Breast epithelium (tissue), 4 donors: Measurements from ENCODE around the gene MDFI. TPM values are rescaled to one million over a fixed set of nuclear protein-coding genes. Genes with fewer than 3 reads are reported as not detected.
A peak's percentile ranks its signal among the peaks of the same experiment; 100 is the strongest.

Source experiments
- DNase-seq, 2 donors: peaks; one replicate each; pipeline ENCODE4 v3.0.0-alpha.2; 2019; ENCODE audit warnings: low spot score in 2 of 2
- H3K27ac ChIP-seq, 2 donors: fragments of 200-600 bp; sonication (generic) in 1 of 2; one replicate each; pipeline ENCODE4 v1.5.1; 2016 to 2019; ENCODE audit warnings: mild to moderate bottlenecking in 1 of 2
- H3K27me3 ChIP-seq, 2 donors: fragments of 200-600 bp; sonication (generic) in 1 of 2; one replicate each; pipeline versions ENCODE4 v1.5.1 to v1.6.0; 2017 to 2019; ENCODE audit warnings: control low read depth in 1 of 2, mild to moderate bottlenecking in 1 of 2
- H3K36me3 ChIP-seq: fragments of 200-600 bp; one replicate; pipeline ENCODE4 v1.5.1; 2019
- H3K4me1 ChIP-seq, 2 donors: fragments of 200-600 bp; sonication (generic); one replicate each; pipeline ENCODE4 v1.5.1; 2016 to 2019; ENCODE audit warnings: control low read depth in 1 of 2
- H3K4me3 ChIP-seq, 3 donors: fragments of 200-600 bp; sonication (generic); 1 replicate in 2 of 3; 2 replicates in 1 of 3; pipeline ENCODE4 v1.5.1; 2016 to 2019; ENCODE audit warnings: mild to moderate bottlenecking in 3 of 3, moderate library complexity in 2 of 3
- H3K9me3 ChIP-seq, 2 donors: fragments of 200-600 bp; sonication (generic) in 1 of 2; one replicate each; pipeline ENCODE4 v1.5.1; 2016 to 2019; ENCODE audit warnings: control low read depth in 1 of 2
- POLR2A ChIP-seq: fragments of 450-650 bp; IDR thresholded peaks from one replicate; pipeline ENCODE4 v1.6.1; 2016; ENCODE audit warnings: antibody characterized with exemption, mild to moderate bottlenecking, moderate library complexity
- POLR2AphosphoS5 ChIP-seq, 3 donors: sonication (generic); formaldehyde crosslinking; IDR thresholded peaks; one replicate each; pipeline ENCODE4 v1.6.1; 2017; ENCODE audit warnings: antibody characterized with exemption in 3 of 3
- intact Hi-C: fragments of 100-400 bp; cut with DNase I; formaldehyde crosslinking; loops from one replicate; pipeline ENCODE4 v1.15.1; 2023; ENCODE audit warnings: low total_unique reads
- total RNA-seq, 3 donors: library from RNA; depleted of rRNA; stranded (reverse); fragments of >200 nt; gene quantifications; one replicate each; pipeline ENCODE4 v1.1.0, GENCODE V29; 2016
- TF ChIP-seq, protein P1 (sequence below), 3 donors: fragments of 450-650 bp; IDR thresholded peaks; one replicate each; pipeline ENCODE4 v1.5.1; 2016 to 2017; ENCODE audit warnings: antibody characterized with exemption in 3 of 3, mild to moderate bottlenecking in 3 of 3, moderate library complexity in 3 of 3

MDFI gene
- total RNA-seq, 3 donors from 2014 or later = 26.7 to 75.8 (median 36.1) TPM

DNA sequence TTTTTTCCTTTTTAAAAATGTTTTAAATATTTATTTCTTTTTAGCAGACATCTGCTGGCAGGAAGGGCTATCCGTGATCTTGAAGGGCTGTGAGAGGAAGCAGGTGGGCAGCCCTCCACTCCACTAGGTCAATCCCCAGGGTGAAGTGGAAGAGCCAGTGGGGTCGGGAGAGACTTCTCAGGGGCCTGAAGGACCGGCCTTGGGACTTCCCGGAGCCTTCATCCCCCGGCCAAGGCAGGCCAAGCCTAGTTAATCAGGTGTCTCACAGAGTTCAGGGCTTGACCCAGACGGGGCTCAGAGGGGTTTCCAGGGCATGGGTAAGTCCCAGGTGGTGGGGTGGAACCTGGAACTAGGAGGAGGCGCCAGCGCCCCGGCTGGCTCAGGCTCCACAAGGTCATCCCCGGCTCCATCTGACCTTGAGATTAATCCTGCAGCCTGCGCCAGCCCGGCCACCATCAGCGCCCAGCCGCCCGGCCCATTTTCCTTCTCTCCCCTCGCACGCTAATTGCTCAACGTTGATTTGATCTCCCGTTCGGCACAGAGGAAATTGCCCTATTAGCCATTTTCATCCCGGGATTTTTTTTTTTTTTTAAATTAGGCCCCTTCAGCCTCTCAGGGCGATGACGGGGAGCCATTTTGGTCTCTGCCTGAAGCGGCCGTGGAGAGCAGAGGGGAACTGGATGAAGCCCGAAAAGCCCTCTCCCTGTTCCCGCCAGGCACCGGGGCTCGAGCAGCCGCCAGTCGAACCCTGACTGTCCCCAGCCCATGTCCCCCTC lies 44.4 kb downstream of the MDFI start:
- no peak for DNase-seq

DNA sequence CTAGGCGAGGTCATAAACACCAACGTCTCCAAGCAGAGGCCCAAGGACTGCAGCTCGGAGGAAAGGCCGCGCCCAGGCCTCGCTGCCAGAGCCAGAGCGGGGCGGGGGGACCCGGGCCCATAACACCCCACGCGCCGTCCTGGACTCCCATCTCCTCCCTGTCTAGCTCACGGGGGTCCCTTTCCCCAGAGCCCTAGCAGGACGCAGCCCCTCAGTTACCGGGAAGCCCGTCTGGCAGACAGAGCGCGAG lies 44.9 kb downstream of the MDFI start:
- TF ChIP-seq POLR2AphosphoS5 (IDR thresholded peaks at IDR 0.05) = no peak
- TF ChIP-seq POLR2A = no peak
- TF ChIP-seq, protein P1, sequence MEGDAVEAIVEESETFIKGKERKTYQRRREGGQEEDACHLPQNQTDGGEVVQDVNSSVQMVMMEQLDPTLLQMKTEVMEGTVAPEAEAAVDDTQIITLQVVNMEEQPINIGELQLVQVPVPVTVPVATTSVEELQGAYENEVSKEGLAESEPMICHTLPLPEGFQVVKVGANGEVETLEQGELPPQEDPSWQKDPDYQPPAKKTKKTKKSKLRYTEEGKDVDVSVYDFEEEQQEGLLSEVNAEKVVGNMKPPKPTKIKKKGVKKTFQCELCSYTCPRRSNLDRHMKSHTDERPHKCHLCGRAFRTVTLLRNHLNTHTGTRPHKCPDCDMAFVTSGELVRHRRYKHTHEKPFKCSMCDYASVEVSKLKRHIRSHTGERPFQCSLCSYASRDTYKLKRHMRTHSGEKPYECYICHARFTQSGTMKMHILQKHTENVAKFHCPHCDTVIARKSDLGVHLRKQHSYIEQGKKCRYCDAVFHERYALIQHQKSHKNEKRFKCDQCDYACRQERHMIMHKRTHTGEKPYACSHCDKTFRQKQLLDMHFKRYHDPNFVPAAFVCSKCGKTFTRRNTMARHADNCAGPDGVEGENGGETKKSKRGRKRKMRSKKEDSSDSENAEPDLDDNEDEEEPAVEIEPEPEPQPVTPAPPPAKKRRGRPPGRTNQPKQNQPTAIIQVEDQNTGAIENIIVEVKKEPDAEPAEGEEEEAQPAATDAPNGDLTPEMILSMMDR (IDR thresholded peaks at IDR 0.05) = no peak
- peak overlapping the region; percentile 33 to 53 for H3K27ac ChIP-seq
- intact Hi-C loops = loop anchor here (5.0 kb wide), 1 partner anchor 81 kb away; no protein-coding TSS in a partner anchor
- H3K9me3 ChIP-seq = no peaks in the 10 kb centered on the region
- peak overlapping the region; percentile 40 to 50 (median 45) for H3K4me3 ChIP-seq
- no peaks in the 10 kb centered on the region for H3K27me3 ChIP-seq
- no peak for DNase-seq
- H3K4me1 ChIP-seq = no peaks in the 10 kb centered on the region
- no peaks in the 10 kb centered on the region for H3K36me3 ChIP-seq

More for the DNA sequence above, 44.4 kb downstream of the MDFI start:
- no peaks in the 10 kb centered on the region for H3K36me3 ChIP-seq
- H3K27ac ChIP-seq = peak overlapping the region in 1 of 2 donors; percentile 53
- H3K9me3 ChIP-seq = no peaks in the 10 kb centered on the region
- no peaks in the 10 kb centered on the region for H3K27me3 ChIP-seq
- intact Hi-C loops = loop anchor here (5.0 kb wide), 1 partner anchor 80 kb away; no protein-coding TSS in a partner anchor
- no peaks in the 10 kb centered on the region for H3K4me1 ChIP-seq
- peak overlapping the region; percentile 40 to 50 (median 45) for H3K4me3 ChIP-seq
- TF ChIP-seq POLR2A = no peak
- TF ChIP-seq, protein P1 (IDR thresholded peaks at IDR 0.05) = no peak
- TF ChIP-seq POLR2AphosphoS5 (IDR thresholded peaks at IDR 0.05) = no peak

DNA sequence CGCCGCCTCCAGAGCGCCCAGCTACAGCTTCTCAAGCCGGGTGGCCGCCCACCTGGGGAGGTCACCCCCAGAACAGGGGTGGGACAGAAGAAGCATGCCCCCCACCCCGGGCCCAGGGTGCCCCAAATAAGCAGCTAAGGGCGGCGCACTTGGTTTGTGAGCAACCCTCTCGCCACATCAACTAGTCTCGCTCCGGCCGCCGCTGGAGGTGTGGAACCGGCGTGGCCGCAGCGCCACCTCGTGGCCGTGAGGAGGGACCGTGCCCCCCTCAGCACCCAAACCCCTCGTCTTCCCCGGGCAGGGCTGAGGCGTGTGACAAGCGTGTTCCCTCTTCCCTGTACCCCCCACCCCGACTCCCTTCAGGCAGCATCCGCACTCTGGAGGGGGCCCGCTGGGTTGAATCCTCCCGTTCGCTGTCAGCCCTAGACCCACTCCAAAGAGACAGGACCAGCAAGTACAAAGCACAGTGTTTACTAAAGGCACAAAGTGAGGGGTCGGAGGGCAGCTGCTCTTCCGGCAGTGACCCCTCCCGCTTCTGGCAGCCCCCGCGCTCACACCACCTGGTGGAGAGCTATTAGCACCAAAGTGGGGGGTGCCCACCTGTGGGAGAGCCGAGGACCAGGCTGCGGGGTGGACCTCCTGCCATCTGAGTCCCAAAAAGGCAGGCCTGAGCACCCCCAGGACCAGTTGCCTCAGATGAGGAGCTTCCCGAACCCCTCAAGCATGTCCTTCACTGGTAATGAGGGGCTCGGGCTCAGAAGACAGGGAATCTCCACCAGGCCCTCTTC lies 45.4 kb downstream of the MDFI start:
- Histone ChIP-seq H3K4me3 (peak overlapping the region; percentile 40 to 50 (median 45)), H3K27me3 (no peaks in the 10 kb centered on the region), H3K36me3 (no peaks in the 10 kb centered on the region), H3K9me3 (no peaks in the 10 kb centered on the region), H3K4me1 (no peaks in the 10 kb centered on the region), H3K27ac (peak overlapping the region; percentile 33 to 53)
- DNase-seq = peak; percentile 59 to 83
- intact Hi-C loops = loop anchor here (5.0 kb wide), 1 partner anchor 81 kb away; no protein-coding TSS in a partner anchor
- TF ChIP-seq, protein P1 (IDR thresholded peaks at IDR 0.05) = peak in 2 of 3 donors; percentile 85 to 87
- TF ChIP-seq POLR2AphosphoS5 (IDR thresholded peaks at IDR 0.05) (peak in 1 of 3 donors; percentile 23), POLR2A (no peak)

- H3K4me3 ChIP-seq = no peak overlapping the region
- no peaks in the 10 kb centered on the region for H3K4me1 ChIP-seq
- H3K9me3 ChIP-seq = no peaks in the 10 kb centered on the region
- H3K36me3 ChIP-seq = no peaks in the 10 kb centered on the region
- no peak overlapping the region for H3K27ac ChIP-seq
- H3K27me3 ChIP-seq = no peaks in the 10 kb centered on the region
- intact Hi-C loops = loop anchor here (5.0 kb wide), 1 partner anchor 82 kb away; no protein-coding TSS in a partner anchor
- TF ChIP-seq, protein P1 (IDR thresholded peaks at IDR 0.05) = no peak
- TF ChIP-seq POLR2A (no peak), POLR2AphosphoS5 (IDR thresholded peaks at IDR 0.05) (no peak)
- no peak for DNase-seq
Observed at GRCh38 chr6:41684311-41685180, 46.3 kb downstream of the MDFI start.
